ENCODE results near the gene CMSS1.

DNA sequence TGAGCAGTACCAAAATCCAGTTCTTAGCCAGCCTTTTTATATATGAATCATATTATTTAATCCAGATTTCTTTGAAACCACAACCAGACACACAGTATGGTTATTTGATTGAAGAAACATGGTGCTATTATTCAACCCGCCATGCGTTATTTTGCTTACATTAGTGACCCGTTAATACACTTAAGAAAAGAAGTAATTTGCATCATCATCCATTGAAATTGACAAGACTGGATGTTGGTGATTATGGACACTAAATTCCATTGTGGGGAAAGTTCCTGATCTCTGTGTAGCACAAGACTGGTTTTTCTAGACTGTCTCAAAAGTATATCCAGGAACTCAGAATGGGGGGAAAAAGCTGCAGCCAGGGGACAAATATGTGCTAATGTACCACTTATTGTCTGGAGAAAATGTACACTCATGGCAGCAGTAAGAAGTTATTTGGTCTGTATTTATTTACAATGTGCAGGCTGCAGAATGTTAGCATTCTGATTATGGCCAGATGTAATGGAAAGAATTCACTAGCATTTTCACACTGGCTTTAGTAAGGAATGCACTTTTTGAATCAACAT lies 216.3 kb downstream of the CMSS1 start:
- TF ChIP-seq, protein P1, sequence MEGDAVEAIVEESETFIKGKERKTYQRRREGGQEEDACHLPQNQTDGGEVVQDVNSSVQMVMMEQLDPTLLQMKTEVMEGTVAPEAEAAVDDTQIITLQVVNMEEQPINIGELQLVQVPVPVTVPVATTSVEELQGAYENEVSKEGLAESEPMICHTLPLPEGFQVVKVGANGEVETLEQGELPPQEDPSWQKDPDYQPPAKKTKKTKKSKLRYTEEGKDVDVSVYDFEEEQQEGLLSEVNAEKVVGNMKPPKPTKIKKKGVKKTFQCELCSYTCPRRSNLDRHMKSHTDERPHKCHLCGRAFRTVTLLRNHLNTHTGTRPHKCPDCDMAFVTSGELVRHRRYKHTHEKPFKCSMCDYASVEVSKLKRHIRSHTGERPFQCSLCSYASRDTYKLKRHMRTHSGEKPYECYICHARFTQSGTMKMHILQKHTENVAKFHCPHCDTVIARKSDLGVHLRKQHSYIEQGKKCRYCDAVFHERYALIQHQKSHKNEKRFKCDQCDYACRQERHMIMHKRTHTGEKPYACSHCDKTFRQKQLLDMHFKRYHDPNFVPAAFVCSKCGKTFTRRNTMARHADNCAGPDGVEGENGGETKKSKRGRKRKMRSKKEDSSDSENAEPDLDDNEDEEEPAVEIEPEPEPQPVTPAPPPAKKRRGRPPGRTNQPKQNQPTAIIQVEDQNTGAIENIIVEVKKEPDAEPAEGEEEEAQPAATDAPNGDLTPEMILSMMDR (IDR thresholded peaks at IDR 0.05; ENCODE audit: low read length): no peak
- TF ChIP-seq EZH2 (optimal IDR thresholded peaks at IDR 0.05; ENCODE audit: low read depth, low read length): no peak
- no peak for TF ChIP-seq EZH2phosphoT487 (IDR thresholded peaks at IDR 0.05; ENCODE audit: low read length)

All from MM.1S (cell line).